Amniotic epithelial cell (primary cell): ENCODE data around the gene FOXD3.
A peak's percentile ranks its signal among the peaks of the same experiment; 100 is the strongest.

Experiments
- DNase-seq: peaks from one replicate; pipeline ENCODE4 v3.0.0-alpha.2; 2010; ENCODE audit warnings: low read depth

Gene FOXD3

DNA sequence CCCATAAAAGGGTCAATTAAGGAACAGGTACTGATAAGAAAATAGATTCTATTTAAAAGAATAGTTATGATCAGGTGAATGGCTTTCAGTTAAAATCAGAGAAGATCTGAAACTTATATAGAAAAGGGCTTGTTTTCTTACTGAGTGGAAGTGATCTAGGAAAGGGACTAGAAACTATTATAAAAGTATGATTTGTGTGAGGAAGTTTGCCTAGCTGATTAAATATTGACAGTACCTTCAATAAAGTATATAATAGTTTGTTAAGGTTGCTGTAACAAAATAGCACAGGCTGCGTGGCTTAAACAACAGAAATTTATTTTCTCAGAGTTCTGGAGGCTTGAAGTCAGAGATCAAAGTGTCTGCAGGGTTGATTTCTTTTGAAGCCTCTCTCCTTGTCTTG lies 39.7 kb downstream of the FOXD3 start:
- DNase-seq, result no peak

DNA sequence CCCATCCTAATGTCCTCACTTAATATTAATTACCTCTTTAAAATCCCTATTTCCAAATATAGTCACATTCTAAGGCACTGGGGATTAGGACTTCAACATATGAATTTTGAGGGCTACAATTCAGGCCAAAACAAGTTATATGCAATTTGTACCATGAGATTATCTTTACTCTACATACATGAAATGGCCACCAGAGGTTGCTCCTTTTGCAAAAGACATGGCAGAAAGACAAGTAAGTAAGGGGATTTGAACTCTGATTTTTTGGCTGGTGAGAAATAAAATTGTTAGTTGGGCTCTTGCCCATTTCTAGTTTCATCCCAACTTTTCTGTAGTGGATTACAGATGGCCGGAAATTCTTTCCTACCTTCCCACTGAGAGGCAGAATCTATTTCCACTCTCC lies 40.2 kb downstream of the FOXD3 start:
- DNase-seq, result no peak

DNA sequence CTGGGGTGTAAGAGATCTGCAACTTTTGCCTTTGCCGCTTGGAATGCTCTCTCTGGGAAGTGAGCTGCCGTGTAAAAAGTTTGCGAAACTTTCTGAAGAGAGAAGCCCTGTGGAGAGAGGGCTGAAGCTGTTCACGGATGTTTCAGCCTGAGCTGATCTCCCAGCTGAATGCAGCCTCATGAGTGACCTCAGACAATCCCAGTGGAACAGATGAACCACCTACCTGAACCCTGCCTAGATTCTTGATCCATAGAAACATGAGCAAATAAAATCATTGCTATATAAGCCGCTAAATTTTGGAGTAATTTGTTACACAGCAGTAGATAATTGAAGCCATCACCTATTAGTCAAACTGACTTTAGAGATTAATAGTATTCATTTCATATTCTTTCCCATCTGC lies 40.6 kb downstream of the FOXD3 start:
- no peak for DNase-seq

DNA sequence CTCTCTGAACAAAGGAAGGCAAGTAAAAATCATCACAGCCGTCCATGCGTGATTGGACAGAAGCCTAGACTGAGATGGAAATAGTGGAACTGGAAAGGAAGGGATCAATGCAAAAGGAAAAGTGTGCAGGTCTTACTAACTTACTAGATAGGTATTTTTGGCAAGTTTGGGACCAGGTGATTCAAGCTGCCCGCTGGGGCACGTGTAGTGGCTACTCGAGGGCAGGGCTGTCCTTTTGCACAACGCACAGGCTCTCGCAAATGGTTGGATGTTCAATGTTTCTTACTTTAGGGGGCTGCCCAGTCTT lies 44.5 kb downstream of the FOXD3 start:
- peak; percentile 3 for DNase-seq

DNA sequence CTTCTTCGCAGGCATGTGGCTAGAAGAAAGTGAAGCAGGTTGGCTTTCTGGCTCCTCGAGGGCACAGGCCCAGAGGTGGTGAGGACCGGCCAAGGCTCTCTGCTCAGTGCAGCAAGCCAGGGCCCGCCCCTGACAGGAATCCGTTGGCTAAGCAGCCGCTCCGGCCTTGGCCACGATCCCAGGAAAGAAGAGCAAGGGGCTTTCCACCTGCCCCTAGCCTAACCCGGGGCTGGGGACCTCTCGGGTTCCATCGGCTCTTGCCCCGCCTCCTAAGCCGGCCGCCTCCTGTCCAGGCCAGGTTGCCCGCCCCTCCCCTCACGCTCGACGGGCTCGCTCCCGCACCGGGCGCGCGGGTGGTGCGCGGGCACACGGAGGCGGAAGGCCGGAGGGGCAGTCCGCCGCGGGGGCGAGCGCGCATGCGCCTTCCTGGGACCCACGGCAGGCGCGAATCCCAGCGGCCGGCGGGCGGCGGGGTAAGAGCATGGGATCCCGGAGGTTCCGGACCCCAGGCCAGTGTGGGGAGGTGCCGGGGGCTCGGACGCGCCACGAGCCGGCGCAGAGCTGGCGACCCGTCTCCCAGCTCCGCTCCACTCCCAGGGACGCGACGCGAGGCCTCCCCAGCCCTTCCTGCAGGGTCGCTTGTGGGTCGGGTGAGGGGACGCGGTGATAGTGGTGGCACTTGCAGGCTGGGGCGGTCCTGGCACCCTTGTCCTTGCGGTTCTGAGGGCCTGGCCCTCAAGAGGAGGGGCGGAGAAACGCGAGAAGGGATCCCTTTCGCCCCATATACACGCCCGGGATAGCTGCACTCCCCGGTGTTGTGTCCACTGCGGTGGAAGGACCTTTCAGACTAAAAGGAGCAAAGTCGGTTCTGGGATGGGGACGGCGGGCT lies 45.1 kb downstream of the FOXD3 start, which contains the start of gene ALG6:
TSS of gene ALG6 (plus strand) at position 413 of the 889 bp plus-strand sequence. CDS start 3,351 bp downstream, outside the sequence.
- peak; percentile 81 for DNase-seq

DNA sequence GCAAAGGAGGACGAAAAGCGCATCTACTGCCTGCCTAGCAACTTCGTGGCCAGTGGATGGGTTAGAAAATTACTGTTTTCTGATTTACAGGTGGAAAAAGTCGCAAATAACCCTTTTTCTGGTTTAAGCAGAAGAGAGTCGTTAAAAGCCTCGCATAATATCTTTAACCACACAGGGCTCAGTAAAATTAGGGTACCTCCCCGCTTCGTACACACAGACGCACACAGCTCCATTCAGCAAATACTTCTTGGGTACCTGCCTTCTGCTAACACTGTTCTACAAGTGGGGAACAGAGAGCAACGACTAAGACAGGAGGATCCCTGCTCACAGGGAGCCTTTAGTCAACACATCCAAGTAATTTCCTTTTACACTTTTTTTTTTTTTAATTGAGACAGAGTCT lies 45.8 kb downstream of the FOXD3 start:
- DNase-seq, result peak; percentile 7
